Middle frontal gyrus (tissue), 1 donor: ENCODE data around the gene FOCAD.
"Not testable (repeated sequence)": the region's sequence is repeated elsewhere in the genome, so short reads cannot be mapped to it uniquely, and the experiment has no call there.

ENCODE experiments used
- DNase-seq: peaks from one replicate; pipeline ENCODE4 v3.0.0-alpha.2; 2015; ENCODE audit warnings: low spot score; ENCODE audit errors: extremely low spot score

The FOCAD gene

DNA sequence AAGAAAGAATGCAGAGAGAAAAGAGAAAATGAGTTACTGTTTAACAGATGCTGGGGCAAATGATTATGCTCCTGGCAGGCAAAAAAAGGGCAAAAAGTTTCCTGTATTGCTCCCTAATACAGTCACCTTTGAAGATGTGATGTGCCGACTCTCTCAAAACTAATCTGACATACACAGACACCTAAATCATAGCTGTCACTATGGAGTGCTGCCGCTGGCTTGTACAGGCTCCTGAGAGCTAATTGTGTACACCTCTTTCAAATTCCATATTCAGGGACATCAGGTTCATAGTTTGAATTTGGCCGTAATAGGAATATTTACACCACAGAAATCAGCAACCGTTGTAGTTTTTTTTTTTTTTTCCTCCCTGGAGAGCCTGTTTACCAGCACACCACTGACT, 12.4 kb upstream of the FOCAD start:
- no peak for DNase-seq

GRCh38 chr9:20673537-20673936, 10.5 kb upstream of the FOCAD start:
- DNase-seq = not testable (repeated sequence)

DNA sequence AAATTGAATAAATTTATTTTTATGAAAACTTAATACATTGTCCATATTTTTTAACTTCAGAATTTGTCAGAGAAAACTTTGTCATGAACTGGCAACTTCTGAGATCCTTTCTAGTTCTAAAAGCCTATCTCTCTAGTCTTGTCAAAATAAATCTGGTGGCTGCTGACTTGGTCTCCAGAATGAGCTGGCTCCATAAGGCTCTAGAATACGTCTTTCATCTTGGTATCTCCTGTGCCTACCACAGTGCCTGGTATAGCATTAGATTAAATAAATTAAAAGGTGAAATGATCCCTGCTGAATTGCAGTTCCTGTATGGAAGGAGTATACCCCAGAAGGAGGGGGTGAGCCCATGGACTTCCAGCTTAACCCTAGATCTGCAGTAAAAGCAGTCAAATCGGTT, 2.6 kb upstream of the FOCAD start:
- no peak for DNase-seq

- DNase-seq = no peak
Measured at GRCh38 chr9:20683351-20684034, 566 bp upstream of the FOCAD start.

DNA sequence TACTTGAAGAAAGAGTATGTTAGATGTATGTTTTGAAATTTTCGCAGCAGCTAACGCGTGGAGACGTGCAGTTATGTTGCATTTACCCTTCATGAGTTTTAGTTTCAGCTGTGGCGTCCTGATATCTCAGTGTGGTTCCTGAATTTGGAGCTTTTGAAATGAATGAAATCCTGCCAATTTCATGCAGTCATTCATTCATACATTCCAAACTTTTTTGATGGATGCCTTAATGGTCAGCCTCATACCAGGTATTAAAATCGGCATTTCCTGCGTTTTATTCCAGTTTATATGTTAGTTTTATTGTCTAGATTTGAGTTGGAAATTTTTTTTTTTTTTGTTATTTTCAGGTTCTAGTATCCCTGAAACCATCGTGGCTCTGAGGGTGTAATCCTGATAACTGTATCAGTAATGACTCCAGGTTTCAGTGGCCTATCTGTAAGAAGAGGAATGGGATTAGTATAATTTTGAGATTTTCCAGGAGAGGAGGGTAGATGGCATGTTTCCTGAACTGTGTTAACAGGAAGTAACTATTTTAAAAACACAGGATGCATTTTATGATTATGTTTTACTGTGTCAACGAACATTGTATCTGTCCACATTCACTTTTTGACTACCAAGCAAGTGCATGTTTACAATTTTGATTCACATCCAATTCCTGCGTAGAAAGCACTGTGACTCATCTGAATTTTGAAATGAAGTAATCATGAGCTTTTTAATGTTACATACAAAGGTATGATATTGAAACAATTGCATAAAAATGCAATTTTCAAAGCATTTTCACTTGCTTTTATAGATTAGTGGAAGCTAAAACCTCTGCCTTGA, 1.0 kb downstream of the FOCAD start:
- DNase-seq = no peak

GRCh38 chr9:20685769-20686168, 1.7 kb downstream of the FOCAD start:
- no peak for DNase-seq

GRCh38 chr9:20689833-20690232, 5.8 kb downstream of the FOCAD start:
- no peak for DNase-seq

DNA sequence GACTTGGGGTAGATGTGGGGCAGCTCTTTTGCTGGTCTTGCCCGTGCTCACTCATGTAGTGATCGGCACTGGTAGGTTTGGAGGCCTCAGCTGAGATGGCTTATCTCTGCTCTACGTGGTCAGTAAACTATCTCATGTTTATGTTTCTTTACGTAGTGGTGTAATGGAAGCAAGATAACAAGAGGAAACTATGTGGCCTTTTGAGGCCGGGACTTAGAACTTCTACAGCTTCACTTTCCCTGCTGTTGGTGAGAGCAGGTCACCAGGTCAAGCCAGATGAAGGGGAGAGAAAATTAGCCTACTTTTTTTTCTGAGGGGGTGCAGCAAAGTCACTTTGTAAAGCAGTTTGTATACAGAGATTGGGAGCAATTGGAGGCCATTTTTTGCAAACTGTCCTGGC, 8.5 kb downstream of the FOCAD start:
- no peak for DNase-seq

DNA sequence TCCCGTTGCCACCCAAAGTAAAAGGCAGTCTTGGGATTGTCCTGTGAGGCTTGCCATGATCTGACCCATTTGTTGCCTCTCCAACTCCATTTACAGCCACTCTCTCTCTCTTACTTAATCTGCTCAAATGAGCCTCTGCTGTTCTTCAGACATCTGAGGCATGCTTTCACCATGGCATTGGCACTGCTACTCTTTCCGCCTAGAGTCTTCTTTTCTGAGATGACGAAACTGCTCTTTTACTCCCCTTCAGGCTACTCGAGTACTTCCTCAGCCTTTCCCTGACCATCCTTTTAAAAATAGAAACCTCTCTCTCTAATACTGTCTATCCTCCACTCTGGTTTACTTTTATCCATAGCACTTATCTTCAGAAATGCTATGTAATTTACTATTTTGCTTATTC, 9.0 kb downstream of the FOCAD start:
- no peak for DNase-seq

DNA sequence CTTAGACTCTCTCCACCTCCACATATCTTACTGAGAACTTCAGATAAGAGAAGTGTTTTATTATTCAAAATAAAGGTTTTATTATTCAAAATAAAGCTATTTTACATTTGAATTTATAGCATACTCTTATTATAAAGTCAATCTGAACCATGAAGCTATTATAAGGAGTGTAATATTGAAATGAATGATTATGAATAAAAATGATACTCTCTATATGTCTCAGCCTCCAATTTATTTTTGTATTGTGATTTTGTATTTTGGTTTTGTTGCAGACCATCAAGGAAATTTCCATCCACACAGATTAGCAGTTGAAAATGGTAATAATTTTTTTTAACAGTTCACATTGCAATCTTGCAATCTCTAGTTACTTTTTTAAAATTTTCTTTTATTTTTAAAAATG, 10.2 kb downstream of the FOCAD start:
- DNase-seq = no peak

- no peak for DNase-seq
Measured at GRCh38 chr9:20697021-20697719, 13.1 kb downstream of the FOCAD start.

DNA sequence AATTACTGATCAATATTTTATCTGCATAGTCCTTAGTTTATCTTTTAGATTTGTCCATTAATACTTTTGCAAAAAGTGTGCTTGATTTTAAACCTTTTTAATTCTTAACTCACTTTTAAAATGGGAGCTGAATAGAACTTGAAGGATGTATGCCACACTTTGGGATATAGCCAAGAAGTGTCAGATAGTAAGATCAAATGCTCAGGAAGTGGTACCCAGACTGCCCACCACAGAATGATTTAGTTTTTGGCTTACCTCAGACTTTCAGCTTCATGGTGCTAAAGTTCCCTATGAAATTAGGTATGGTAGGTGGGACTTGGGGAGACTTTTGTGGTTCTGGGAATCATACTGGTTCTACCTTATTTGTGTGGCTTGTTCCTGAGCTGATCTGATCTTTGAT, 14.7 kb downstream of the FOCAD start:
- no peak for DNase-seq

GRCh38 chr9:20701060-20701459, 17.0 kb downstream of the FOCAD start:
- no peak for DNase-seq

DNA sequence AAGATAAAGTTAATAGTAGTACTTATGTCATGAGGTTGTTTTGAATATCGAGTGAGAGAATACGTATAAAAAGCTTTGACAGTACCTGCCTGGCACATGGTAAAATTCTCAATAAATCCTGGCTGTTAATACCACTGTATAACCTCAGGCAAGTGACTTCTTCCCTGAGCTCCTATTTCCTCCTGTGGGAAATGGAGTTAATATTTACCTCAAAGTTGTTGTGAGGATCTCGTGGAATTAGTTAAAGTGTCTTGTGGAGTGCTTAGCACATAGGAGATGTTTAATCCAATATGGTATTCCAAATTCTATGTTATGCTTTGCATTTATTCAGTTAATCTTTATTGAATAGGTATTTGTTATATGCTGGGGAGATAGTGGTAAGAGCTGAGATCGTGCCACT, 18.5 kb downstream of the FOCAD start:
- no peak for DNase-seq

- DNase-seq = no peak
Measured at GRCh38 chr9:20703146-20703545, 19.1 kb downstream of the FOCAD start.

- DNase-seq = no peak
Measured at GRCh38 chr9:20707708-20708107, 23.6 kb downstream of the FOCAD start.

- no peak for DNase-seq
Measured at GRCh38 chr9:20713172-20713571, 29.1 kb downstream of the FOCAD start.

GRCh38 chr9:20714442-20715415, 30.7 kb downstream of the FOCAD start:
- no peak for DNase-seq

GRCh38 chr9:20722221-20722620, 38.2 kb downstream of the FOCAD start:
- DNase-seq = no peak

DNA sequence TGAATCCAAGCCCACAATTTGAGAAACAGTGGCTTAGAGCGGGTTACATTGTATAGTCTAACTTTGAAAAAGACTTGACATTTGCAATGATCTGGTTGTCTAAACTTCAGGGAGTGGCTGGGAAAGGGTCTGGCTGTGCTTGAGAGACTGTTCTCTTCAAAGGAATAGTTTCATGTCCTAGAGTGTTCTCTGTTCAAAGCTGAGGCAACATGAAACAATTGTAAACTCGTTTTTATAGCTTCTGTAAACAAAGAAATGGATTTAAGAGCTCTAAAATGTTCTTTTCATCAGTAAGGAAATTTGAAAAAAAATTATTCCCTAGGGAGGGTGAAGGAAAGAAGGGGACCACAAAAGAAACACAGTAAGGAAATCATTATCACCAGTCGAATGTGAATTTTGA, 41.6 kb downstream of the FOCAD start:
- DNase-seq = no peak

DNA sequence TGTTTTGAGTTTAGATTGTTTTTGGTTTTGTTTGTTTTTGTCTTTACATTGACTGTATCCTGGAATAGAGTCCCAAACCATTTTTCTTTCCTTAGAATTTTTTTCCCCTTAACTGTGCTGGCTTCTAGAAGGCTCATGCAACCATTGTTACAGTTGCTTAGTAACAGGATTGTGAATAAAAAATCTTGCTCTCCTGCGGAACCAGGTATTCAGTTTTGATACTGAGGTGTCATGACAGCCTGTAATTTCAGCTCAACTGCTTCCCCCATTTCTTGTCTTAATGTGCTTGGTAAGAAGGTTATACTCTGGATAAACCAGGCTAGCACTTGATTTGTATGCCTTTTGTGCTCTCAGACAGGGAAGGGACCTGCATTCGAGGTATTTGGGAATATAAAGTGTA, 42.1 kb downstream of the FOCAD start:
- DNase-seq = no peak
